ENCODE measurements around the gene MEF2B.
"Not testable (repeated sequence)": the region's sequence is repeated elsewhere in the genome, so short reads cannot be mapped to it uniquely, and the experiment has no call there.

MEF2B gene

GRCh38 chr19:19193926-19194325, 23.9 kb upstream of the MEF2B start:
- no peak for DNase-seq (ENCODE audit: low spot score)

GRCh38 chr19:19192910-19193423, 22.9 kb upstream of the MEF2B start:
- DNase-seq (ENCODE audit: low spot score), result no peak

- peak; percentile 99 for DNase-seq (ENCODE audit: low spot score)
Measured at GRCh38 chr19:19192078-19192882, 22.2 kb upstream of the MEF2B start, which contains the start of the genes BORCS8 and RFXANK. TSS of gene BORCS8 (minus strand) at chr19:19192152. CDS start at chr19:19192117, 35 bp downstream. TSS of gene RFXANK (plus strand) at chr19:19192258. CDS start at chr19:19193947, 1,689 bp downstream.

GRCh38 chr19:19191768-19192077, 21.7 kb upstream of the MEF2B start:
- no peak for DNase-seq (ENCODE audit: low spot score)

- DNase-seq (ENCODE audit: low spot score), result no peak
Measured at GRCh38 chr19:19186742-19187141, 16.7 kb upstream of the MEF2B start.

GRCh38 chr19:19185853-19186740, 16.0 kb upstream of the MEF2B start:
- DNase-seq (ENCODE audit: low spot score), result peak; percentile 54

GRCh38 chr19:19181488-19181998, 11.5 kb upstream of the MEF2B start:
- DNase-seq (ENCODE audit: low spot score), result no peak

GRCh38 chr19:19179548-19180441, 9.7 kb upstream of the MEF2B start:
- no peak for DNase-seq (ENCODE audit: low spot score)

GRCh38 chr19:19176950-19177349, 6.9 kb upstream of the MEF2B start:
- DNase-seq (ENCODE audit: low spot score), result no peak

- DNase-seq (ENCODE audit: low spot score), result not testable (repeated sequence)
Measured at GRCh38 chr19:19173243-19173642, 3.2 kb upstream of the MEF2B start.

- no peak for DNase-seq (ENCODE audit: low spot score)
Measured at GRCh38 chr19:19171821-19172532, 1.9 kb upstream of the MEF2B start.

- DNase-seq (ENCODE audit: low spot score), result no peak
Measured at GRCh38 chr19:19170873-19171672, 1.0 kb upstream of the MEF2B start.

GRCh38 chr19:19169236-19170052, 619 bp downstream of the MEF2B start:
- no peak for DNase-seq (ENCODE audit: low spot score)

GRCh38 chr19:19167612-19168011, 2.5 kb downstream of the MEF2B start:
- no peak for DNase-seq (ENCODE audit: low spot score)

GRCh38 chr19:19165396-19165795, 4.7 kb downstream of the MEF2B start:
- DNase-seq (ENCODE audit: low spot score), result no peak

GRCh38 chr19:19162495-19162894, 7.6 kb downstream of the MEF2B start:
- no peak for DNase-seq (ENCODE audit: low spot score)

GRCh38 chr19:19160461-19161035, 9.5 kb downstream of the MEF2B start:
- no peak for DNase-seq (ENCODE audit: low spot score)

GRCh38 chr19:19159534-19159933, 10.5 kb downstream of the MEF2B start:
- no peak for DNase-seq (ENCODE audit: low spot score)
